ENCODE results near the gene CGNL1. TPM values are rescaled to one million over a fixed set of nuclear protein-coding genes. Genes with fewer than 3 reads are reported as not detected.

The CGNL1 gene
- total RNA-seq, 1 donor from 2014 or later: 2.8 TPM

DNA sequence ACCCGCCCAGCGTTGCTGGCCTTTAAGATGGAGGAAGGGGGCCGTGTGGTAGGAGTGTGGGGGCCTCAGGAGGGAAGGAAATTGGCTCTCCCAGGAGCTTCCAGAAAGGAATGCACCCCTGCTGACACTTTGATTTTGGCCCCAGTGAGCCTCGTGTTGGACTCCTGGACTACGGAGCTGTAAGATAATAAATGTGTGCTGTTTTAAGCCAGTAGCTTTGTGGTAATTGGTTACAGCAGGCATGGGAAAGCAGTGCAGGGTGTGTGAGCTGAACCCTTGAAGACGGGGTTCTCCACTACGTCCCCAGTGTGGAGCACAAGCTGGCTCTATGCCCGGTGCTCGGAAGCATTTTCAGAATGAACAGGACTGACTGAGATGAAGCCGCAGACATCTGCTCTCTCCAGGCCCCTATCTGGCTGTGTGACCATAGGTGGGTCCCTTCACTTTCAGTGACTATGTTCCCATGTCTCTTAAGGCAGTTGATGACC is 22.9 kb upstream of the CGNL1 start:
- no peak for DNase-seq (ENCODE audit: low read depth)
- Histone ChIP-seq H3K4me3 (ENCODE audit: low read depth, low read length) (no peak overlapping the region), H3K27me3 (ENCODE audit: control insufficient read depth, insufficient read depth, low read length) (no peaks in the 10 kb centered on the region), H3K36me3 (ENCODE audit: control insufficient read depth, insufficient read depth, low read length) (no peaks in the 10 kb centered on the region)
- TF ChIP-seq, protein P1, sequence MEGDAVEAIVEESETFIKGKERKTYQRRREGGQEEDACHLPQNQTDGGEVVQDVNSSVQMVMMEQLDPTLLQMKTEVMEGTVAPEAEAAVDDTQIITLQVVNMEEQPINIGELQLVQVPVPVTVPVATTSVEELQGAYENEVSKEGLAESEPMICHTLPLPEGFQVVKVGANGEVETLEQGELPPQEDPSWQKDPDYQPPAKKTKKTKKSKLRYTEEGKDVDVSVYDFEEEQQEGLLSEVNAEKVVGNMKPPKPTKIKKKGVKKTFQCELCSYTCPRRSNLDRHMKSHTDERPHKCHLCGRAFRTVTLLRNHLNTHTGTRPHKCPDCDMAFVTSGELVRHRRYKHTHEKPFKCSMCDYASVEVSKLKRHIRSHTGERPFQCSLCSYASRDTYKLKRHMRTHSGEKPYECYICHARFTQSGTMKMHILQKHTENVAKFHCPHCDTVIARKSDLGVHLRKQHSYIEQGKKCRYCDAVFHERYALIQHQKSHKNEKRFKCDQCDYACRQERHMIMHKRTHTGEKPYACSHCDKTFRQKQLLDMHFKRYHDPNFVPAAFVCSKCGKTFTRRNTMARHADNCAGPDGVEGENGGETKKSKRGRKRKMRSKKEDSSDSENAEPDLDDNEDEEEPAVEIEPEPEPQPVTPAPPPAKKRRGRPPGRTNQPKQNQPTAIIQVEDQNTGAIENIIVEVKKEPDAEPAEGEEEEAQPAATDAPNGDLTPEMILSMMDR (IDR thresholded peaks at IDR 0.05; ENCODE audit: insufficient read depth, low read length, poor library complexity, severe bottlenecking): no peak

DNA sequence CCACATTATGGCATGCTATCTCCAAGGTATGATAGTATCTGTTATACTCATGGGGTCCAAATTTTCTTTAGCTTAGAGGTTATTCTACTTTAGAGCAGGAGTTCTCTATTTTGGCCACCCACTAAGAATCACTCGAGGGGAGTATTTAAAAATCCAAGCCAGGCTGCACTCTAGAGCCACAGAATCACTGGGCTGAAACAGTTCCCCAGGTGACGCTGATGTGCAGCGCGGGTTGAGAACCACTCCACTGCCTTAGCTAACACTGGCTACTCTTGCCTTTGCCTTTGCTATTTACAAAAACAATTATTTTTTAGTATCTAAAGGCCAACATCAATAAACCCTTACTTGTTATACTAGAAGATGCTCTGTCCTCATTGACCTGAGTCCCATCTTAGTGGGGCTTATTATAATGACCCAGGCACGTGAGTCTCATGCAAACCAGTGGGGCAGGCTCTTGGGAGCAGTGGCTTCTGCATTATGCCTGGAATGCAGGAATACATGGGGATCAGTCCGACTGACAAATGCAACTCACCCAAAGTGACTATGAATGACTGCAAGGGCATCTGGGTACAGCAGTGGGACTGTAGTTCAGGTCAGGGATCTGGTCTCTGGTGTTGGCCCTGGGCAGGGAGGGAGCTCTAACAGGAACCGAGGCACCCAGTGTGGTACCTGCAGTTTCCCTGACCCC is 21.7 kb upstream of the CGNL1 start:
- Histone ChIP-seq H3K27me3 (ENCODE audit: control insufficient read depth, insufficient read depth, low read length) (no peaks in the 10 kb centered on the region), H3K36me3 (ENCODE audit: control insufficient read depth, insufficient read depth, low read length) (no peaks in the 10 kb centered on the region), H3K4me3 (ENCODE audit: low read depth, low read length) (no peak overlapping the region)
- TF ChIP-seq, protein P1 (IDR thresholded peaks at IDR 0.05; ENCODE audit: insufficient read depth, low read length, poor library complexity, severe bottlenecking): no peak
- DNase-seq (ENCODE audit: low read depth): no peak

DNA sequence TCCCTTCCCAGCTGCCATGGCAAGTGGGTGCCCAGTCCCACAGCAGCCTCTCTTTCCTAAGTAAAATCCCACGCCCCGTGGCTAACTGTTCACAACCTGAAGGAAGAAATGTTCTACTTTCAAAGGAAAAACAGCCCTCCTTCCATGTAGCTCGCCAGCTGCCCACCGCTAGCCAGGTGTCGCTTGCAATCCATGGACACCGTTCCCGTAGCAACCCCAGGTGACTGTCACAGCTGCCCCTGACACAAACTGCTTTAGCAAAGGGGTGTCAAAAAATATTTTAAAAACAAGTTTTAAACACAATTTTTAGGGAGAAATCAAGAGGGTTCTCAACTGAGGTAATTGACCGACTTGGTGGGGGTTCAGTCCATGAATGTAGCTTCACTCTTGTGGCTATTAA is 21.0 kb upstream of the CGNL1 start:
- TF ChIP-seq, protein P1 (IDR thresholded peaks at IDR 0.05; ENCODE audit: insufficient read depth, low read length, poor library complexity, severe bottlenecking): no peak
- Histone ChIP-seq H3K36me3 (ENCODE audit: control insufficient read depth, insufficient read depth, low read length) (no peaks in the 10 kb centered on the region), H3K27me3 (ENCODE audit: control insufficient read depth, insufficient read depth, low read length) (no peaks in the 10 kb centered on the region), H3K4me3 (ENCODE audit: low read depth, low read length) (no peak overlapping the region)
- no peak for DNase-seq (ENCODE audit: low read depth)

DNA sequence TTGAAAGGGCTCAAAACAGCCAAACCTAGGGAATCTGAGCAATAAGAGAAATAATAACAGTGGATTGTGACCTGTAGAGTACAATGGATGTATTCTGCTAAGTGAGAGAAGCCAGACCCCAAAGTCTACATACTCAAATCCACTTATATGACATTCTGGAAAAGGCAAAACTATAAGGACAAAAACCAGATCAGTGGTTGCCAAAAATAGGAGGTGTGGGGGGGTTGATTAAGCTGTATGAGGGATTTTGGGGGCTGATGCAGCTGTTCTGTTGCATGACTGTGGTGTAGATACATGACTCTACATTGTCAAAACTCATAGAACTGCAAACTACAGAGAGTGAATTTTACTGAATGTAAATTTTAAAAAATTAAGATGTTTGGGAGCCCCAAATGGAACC is 20.1 kb upstream of the CGNL1 start:
- no peak for DNase-seq (ENCODE audit: low read depth)
- TF ChIP-seq, protein P1 (IDR thresholded peaks at IDR 0.05; ENCODE audit: insufficient read depth, low read length, poor library complexity, severe bottlenecking): no peak
- H3K27me3 ChIP-seq (ENCODE audit: control insufficient read depth, insufficient read depth, low read length): no peaks in the 10 kb centered on the region
- H3K4me3 ChIP-seq (ENCODE audit: low read depth, low read length): no peak overlapping the region
- no peaks in the 10 kb centered on the region for H3K36me3 ChIP-seq (ENCODE audit: control insufficient read depth, insufficient read depth, low read length)

DNA sequence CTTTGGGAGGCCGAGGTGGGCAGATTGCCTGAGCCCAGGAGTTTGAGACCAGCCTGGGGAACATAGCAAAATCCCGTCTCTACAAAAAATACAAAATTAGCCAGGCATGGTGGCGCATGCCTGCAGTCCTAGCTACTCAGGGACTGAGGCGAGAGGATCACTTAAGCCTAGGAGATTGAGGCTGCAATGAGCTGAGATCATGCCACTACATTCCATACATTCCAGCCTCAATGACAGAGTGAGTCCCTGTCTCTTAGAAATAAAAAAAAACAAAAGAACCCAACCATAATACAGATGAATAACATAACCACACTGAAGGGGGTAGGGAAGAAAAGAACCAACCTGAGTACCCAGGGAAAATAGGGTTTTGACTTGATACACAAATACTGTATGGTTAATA is 19.7 kb upstream of the CGNL1 start:
- DNase-seq (ENCODE audit: low read depth): peak; percentile 69
- Histone ChIP-seq H3K36me3 (ENCODE audit: control insufficient read depth, insufficient read depth, low read length) (no peaks in the 10 kb centered on the region), H3K27me3 (ENCODE audit: control insufficient read depth, insufficient read depth, low read length) (no peaks in the 10 kb centered on the region), H3K4me3 (ENCODE audit: low read depth, low read length) (no peak overlapping the region)
- TF ChIP-seq, protein P1 (IDR thresholded peaks at IDR 0.05; ENCODE audit: insufficient read depth, low read length, poor library complexity, severe bottlenecking): no peak

DNA sequence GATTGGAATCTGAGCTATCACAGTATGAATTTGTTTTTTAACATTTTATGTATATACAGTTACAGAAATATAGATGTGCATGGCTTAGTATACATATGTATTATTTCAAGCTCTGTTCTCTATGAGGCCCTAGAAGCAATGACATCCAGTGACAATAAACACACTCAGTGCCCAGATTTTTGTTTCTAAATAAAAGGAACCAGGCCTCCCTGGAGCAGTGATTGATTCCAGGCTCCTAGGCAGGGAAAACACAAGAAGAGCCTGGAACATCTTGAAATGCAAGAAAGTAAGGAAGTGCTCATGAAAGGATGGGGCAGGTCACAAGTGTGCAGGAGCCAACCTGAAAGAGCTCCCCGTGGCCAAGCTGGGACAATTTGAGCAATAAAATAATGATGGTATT is 18.5 kb upstream of the CGNL1 start:
- H3K27me3 ChIP-seq (ENCODE audit: control insufficient read depth, insufficient read depth, low read length): no peaks in the 10 kb centered on the region
- H3K36me3 ChIP-seq (ENCODE audit: control insufficient read depth, insufficient read depth, low read length): no peaks in the 10 kb centered on the region
- TF ChIP-seq, protein P1 (IDR thresholded peaks at IDR 0.05; ENCODE audit: insufficient read depth, low read length, poor library complexity, severe bottlenecking): no peak
- H3K4me3 ChIP-seq (ENCODE audit: low read depth, low read length): no peak overlapping the region
- no peak for DNase-seq (ENCODE audit: low read depth)

Measured in kidney epithelial cell (primary cell).